GM19395 (cell line): ENCODE data around the gene SYVN1.
A peak's percentile ranks its signal among the peaks of the same experiment; 100 is the strongest.
"Not testable (repeated sequence)": the region's sequence is repeated elsewhere in the genome, so short reads cannot be mapped to it uniquely, and the experiment has no call there.

Experiments
- ATAC-seq: cut with Tn5 transposase; IDR thresholded peaks from one replicate; pipeline ENCODE4 v1.9.1; 2021; ENCODE audit warnings: mild to moderate bottlenecking, moderate library complexity; ENCODE audit not compliant: unreplicated experiment

SYVN1 gene

DNA sequence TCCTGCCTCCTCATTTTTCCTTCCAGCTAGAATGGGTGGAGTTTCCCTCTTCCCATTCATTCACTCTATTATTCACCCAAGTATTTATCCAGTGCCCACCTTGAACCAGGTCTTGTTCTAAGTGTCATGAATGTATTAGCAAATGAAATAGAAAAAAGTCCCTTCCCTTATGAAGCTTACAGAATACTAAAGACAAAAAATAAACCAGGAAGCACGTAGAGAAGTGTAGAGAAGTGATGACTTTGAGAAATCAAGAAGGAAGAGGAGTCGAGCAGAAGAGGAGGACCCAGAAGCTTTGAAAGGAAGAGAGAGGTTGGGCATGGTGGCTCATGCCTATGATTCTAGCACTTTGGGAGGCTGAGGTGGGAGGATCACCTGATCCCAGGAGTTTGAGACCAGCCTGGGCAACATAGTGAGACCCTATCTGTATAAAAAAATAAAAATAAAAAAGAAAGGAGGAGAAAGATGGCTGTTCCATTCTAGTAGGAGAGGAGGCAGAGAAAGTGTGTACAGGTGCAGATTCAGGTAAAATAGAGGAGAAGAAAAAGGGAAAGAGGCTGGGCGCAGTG, 17.1 kb upstream of the SYVN1 start:
- no peak for ATAC-seq

DNA sequence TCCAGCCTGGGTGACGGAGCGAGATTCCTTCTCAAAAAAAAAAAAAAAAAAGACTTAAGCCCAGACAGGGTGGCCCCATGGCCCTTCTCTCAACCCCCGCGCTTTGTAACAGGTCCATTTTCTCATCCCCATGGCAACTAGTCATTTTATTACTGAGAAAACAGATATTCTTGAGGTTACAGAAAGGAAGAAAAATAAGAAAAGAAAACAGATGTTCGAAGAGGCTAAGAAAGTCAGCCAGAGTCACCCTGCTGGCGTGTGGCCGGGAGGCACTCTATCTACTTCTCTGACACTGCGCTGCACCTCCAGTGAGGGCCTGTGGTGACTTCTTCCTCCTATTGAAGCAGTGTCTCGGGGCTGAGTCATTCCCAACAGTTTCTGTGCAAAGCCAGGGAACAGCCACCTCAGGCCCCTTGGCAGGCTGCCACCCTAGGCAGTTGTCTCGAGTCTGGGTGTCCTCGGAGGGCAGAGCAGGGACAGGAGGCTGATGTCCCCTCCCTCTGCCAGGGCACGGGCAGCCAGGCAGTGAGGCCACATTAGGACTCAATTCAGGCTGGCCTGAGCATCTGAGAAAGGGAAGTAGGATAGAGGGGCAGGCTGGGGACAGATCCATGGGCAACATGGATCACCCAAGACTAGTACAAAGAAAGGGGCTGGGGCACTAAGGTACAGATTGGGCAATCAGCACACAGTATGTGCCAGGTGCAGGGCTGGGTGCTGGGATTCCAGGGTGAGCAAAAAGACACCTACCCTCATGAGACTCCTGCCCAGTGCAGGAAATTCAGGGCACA, 16.4 kb upstream of the SYVN1 start:
- ATAC-seq: peak; percentile 57

- ATAC-seq: not testable (repeated sequence)
Measured at GRCh38 chr11:65150131-65150508, 15.8 kb upstream of the SYVN1 start.

DNA sequence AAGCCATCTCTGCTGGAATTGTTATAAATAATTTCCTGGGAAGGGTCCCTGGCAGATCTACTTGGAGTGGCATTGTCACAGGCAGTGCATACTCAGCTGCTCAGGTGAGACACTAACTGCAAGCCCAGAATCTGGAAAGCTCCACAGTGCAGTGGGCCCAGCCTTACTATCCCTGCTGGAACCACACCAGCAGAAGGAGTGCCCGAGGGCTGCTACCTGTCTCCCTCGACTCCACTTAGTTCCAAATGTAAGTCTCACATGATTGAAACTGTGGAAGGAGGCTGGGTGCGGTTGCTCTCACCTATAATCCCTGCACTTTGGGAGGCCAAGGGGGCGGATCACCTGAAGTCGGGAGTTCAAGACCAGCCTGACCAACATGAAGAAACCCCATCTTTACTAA, 14.3 kb upstream of the SYVN1 start:
- no peak for ATAC-seq

DNA sequence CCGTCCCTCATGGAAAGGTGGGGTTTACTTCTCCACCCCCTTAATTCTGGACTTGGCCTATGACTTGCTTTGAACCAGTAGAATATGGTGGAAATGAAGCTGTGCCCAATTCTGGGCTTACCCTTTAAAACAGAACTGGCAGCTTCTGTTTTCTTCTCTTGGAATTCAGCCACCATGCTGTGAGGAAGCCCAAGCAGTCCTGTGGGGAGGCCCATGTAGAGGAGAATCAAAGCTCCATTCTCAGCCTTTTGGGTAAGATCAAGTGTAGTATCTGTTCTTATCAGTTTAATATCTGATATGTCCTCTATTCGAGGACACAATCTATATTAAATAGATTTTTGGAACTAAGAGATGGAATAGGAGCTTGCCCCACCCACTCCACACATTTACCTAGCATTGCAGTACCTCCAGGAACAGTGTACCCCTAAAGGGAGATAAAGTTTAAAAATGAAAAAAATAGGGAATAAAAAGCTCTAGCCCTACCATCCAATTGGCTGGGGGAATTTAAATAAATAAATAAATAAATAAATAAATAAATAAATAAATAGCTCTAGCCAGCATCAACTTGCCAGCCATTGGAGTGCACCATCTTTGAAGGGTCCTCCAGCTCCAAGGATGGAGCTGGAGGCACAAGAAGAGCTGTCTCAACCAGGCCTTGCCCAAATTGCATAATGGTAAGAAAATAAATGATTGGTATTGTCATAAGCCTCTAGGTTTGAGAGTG, 13.2 kb upstream of the SYVN1 start:
- no peak for ATAC-seq

DNA sequence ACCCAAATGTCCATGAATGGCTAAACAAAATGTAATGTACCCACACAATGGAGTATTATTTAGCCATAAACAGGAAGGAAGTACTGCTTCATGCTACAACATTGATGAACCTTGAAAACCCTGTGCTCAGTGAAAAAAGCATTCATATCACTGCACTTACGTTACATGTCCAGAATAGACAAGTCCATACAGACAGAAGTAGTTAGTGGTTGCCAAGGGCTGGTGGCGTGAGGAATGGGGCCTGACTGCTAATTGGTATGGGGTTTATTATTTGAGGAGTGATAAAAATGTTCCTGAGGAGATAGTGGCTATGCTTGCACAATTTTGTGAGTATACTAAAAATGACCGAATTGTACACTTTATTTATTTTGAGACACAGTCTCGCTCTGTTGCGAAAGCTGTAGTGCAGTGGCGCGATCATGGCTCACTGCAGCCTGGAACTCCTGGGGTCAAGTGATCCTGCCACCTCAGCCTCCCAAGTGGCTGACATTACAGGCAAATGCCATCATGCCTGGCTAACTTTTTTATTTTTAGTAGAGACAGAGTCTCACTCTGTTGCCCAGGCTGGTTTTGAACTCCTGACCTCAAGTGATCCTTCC, 7.7 kb upstream of the SYVN1 start:
- ATAC-seq: no peak

DNA sequence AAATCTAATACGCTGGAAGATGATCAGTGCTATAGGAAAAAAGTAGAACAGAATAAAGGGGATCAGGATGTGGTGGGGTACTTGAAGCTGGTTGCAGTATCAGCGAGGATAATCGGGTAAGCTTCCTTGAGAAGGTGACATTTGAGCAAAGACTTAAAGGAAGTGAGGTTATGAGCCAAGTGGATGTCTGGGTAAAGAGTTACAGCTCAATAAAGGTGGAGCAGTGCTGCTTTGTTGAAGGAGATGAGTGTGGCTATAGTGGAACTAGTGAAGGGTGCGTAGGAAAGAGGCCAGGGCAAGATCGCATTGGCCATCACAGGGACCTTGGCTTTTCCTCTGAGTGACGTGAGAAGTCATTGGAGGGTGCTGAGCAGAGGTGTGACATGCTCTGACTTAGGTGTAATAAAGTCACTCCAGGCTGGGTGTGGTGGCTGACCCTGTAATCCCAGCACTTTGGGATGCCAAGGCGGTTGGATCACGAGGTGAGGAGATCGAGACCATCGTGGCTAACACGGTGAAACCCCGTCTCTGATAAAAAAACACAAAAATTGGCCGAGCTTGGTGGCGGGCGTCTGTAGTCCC, 2.3 kb upstream of the SYVN1 start:
- no peak for ATAC-seq

- ATAC-seq: no peak
Measured at GRCh38 chr11:65135633-65136145, 1.4 kb upstream of the SYVN1 start.

- ATAC-seq: peak; percentile 71
Measured at GRCh38 chr11:65134952-65135632, 773 bp upstream of the SYVN1 start.

DNA sequence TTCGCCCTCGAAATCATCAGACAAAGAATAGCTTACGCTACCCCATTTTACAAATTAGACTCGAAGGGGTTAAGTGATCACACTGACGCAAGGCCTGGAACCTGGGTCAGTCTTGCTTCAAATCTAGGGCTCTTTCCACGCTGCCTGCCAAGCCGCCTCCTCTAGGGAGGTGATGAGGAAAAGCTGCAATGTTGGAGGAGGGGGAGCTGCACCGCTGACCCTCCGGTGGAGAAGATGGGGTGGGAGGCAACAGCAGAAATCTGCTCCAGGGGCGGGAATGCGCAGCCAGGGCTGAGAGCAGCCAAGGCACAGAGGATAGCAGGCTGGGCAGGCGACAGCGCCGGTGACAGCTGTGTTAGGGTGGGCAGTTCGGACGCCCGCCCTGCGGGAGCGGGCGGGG, 595 bp downstream of the SYVN1 start:
- ATAC-seq: no peak

GRCh38 chr11:65132988-65133700, 1.2 kb downstream of the SYVN1 start:
- no peak for ATAC-seq

GRCh38 chr11:65132238-65132987, 1.9 kb downstream of the SYVN1 start:
- peak; percentile 40 for ATAC-seq

GRCh38 chr11:65131895-65132237, 2.5 kb downstream of the SYVN1 start:
- ATAC-seq: no peak

GRCh38 chr11:65131417-65131776, 2.9 kb downstream of the SYVN1 start:
- no peak for ATAC-seq

DNA sequence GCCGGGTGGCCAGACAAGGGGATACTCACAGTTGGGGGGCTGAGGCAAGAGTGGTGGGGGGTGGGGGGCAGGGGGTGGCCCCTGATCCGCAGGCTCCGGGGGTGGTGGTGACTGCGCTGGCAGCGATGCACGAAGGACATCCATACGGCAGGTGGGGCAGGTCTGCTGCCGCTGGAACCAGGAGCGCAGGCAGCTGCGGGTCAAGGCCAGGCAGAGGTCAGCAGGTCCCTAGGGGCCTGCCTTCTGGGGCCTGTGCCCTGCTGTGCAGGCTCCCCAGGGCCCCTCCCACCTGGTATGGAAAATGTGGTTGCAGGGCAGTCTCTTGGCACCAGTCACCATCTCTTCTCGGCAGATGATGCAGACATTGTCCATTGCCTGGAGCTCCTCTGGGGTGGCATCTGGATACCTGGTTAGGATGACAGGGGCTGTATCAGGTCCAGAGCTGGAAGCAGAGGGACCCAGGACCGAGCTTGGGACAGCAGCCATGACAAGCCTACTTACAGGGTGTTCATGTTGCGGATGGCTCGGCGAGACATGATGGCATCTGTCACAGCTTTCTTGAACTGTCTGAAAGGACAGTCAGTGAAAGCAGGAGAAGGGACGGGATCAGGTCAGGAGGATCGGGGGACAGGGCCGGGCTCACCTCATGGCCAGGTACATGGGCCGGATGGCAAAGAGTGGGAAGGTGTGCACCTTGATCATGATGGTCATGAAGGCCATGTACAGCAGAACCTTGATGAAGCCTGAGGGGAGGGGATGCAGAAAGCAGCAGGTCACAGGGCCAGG, 3.5 kb downstream of the SYVN1 start:
- no peak for ATAC-seq

GRCh38 chr11:65129649-65130441, 4.5 kb downstream of the SYVN1 start:
- ATAC-seq: no peak

- ATAC-seq: no peak
Measured at GRCh38 chr11:65128182-65129145, 5.9 kb downstream of the SYVN1 start.
